ENCODE measurements around the gene CD276.

Gene CD276

DNA sequence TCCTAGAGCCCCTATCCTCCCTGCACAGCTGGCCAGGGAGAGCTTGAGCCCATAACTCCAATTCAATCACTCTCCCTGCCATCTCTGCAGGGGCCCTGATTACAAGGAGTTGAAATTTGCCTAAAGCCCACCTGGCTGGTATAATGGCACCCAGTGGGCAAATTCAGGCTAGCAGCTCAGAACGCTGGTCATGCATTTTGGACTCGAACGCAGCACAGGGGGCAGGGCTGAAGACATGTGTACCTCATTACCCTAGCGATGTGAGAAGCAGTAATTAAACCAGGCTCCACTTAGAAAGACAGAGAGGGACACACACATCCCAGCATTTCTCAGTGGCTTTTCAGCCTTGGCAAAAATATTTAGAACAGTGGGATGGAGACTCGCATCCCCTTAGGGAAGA lies 65.8 kb downstream of the CD276 start:
- DNase-seq: no peak

DNA sequence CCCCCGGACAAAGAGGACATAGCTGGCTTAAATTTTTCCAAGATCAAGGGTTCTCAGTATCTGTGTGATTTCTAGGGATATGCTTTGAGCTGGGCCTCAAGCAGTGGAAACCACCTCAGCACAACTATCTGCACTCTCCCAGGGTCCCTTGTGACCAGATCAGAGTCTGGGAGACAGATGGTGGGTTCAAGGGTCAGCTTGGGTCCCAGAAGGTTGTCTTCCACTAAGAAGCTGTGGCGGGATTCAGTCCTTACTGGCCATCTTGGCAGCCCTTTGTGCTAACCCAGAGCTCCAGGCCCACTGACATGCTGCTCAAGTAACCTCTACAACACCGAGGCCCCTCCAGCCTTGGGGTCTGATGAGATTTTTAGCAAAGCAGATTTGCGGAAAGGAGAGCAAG lies 66.3 kb downstream of the CD276 start:
- no peak for DNase-seq

DNA sequence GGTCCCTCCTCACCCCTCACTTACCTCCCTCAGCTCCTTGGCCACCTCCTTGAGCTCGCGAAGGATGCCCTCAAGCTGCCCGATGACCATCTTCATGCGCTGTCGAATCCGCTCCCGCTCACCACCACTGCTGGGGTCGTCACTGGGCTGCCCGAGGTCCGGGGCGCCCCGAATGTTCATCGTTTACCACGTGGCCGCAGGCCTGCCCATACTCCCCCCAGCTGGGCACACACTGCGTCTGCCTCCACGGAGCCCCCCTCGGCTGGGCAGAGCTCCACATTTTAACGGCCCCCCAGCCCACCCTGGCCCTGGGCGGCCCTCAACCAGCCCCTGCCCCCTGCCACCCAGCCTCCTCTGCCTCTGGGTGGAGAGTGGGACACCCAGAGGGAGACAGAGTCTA lies 66.8 kb downstream of the CD276 start:
- no peak for DNase-seq

DNA sequence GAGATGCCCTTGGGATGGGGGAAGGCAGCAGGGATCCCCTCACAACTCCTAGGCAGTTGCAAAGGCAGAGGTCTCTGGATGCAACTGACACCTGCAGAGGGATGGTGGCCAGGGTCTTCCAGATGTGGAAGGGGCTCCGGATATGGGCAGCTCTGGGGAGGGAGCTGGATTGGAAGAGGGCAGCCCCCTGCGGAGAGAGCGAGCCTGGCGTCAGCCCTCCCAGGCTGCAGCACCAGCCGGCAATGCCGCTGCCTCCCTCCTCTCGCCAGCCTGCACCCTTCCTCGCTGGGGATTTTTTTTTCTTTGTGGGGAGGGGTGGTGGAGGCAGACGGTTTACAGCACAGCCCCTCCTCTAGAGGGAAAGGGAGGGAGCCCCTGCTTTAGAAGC lies 67.3 kb downstream of the CD276 start:
- DNase-seq: no peak

GRCh38 chr15:73751899-73752805 lies 68.0 kb downstream of the CD276 start:
- no peak for DNase-seq

DNA sequence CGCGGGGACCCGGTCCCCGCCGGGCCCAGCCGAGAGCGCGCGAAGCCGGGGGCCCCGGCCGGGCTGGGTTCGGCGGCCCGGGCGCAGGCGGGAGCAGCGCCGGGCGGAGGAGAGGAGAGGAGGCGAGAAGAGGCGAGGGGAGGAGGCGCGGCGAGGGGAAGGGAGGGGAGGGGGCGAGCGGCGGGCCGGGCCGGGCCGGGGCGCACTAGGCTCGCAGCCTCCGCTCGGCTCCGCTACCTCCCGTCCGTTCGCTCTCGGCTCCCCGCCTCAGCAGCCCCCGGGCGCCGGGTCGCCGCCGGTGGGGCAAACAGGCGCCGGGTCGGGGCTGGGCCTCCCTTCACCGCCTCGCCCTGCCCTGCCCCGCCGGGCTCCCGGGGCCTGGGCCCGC lies 68.6 kb downstream of the CD276 start:
- DNase-seq: no peak

DNA sequence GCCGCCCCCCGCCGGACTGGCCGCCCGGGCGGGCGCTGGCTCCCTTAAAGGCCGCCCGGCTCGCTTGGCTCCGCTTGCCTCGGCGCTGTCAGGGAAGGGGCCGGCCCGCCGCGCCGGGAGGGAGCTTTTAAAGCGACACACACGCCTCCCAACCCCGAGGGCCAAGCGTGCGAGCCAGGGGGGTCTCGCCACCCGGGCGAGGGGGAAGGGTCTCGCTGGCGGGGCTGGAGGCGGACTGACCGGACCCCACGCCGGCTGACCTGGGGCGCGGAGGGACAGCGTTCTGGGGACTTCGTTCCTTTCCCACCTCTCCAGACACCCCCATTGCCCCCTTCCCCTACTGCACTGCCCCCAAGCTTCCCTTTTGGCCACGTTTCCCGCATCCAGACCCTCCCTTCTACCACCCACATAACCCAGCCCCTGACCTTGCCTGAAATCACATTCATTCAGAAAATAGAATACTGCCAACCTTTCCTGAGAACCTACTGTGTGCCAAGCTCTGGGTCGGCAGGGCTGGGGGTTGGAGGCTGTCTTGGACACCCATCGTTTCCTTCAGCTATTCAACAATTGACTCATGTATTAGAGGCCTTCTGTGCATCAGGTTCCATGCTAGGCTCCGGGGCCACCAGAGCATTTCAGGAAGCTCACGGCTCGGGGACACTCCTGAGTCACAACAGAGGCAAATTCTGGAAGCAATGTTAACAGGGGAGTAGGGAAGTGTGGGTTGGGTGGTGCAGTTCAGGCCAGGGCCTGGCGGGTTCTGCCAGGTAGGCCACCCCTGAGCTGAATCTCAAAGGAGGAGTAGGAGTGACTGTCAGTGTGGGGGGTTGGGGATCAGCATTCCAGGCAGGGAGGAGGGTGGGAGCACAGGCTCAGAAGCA lies 69.3 kb downstream of the CD276 start, which contains the start of gene INSYN1:
Gene INSYN1 (minus strand): TSS at position 102 of the 881 bp plus-strand sequence. CDS start 2,221 bp downstream, outside the sequence.
- DNase-seq: no peak

GRCh38 chr15:73754461-73754860 lies 70.3 kb downstream of the CD276 start:
- no peak for DNase-seq

GRCh38 chr15:73755481-73755880 lies 71.3 kb downstream of the CD276 start:
- no peak for DNase-seq

GRCh38 chr15:73755946-73756345 lies 71.8 kb downstream of the CD276 start:
- DNase-seq: no peak

DNA sequence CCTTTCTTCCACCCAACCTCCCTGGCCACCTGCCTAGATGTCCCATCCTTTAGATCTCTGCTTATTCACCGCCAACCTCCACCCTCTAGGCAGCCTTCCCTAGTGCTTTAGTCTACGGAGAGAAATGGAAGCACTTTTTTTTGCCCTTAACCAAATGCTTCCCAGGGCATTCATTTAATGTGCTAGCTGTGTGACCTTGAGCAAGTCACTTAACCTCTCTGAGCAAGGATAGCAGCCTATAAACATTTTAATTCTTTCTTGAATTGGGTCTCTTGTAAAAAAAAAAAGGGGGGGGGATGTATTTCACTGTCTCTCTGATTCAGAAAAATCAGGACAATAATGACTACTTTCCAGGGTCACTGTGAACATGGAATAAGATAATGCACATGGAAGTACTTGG lies 72.2 kb downstream of the CD276 start:
- no peak for DNase-seq

DNA sequence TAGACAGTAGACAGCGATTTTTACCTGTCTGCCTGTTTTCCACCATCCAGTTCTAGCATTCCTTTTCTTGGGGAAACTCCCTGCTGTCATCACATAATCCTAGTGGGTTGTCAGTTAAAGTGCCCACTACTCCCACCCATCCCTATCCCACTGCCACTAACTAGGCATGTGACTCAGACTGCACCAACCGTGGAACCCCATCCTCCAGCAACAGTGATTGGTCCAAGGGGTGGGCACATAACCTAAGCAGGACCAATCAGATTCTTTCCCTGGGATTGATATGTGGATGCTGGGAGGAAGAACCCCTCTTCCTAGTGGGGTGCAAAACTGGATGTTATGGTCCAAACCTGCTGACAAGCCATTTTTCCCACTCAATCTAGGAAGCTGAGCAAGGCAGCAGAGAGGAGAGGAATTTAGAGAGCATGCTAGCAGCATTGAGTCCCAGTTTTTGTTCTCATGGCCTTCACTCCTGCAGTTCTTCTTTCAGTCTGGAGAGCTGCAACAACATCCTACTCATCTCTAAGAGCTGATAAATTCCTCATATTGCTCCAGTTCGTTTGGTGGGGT lies 72.8 kb downstream of the CD276 start:
- DNase-seq: no peak

DNA sequence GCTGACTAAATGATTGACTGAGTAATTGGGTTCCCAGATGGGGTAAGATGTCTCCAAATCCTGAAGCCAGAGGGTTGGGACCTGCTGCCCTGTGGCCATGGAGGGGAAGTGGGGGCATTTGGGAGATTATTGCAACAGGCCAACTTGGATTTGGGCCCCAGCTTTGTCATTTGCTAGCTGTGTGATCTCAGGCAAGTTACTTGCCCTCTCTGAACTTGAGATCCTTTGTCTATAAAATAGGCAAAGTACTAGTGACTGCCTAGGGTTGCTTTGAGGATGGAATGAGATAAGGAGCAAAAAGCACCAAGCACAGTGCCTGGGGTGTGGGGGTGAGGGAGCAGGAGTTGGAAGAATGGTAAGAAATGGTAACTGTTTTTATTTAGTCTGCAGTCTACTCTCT lies 73.4 kb downstream of the CD276 start:
- no peak for DNase-seq

DNA sequence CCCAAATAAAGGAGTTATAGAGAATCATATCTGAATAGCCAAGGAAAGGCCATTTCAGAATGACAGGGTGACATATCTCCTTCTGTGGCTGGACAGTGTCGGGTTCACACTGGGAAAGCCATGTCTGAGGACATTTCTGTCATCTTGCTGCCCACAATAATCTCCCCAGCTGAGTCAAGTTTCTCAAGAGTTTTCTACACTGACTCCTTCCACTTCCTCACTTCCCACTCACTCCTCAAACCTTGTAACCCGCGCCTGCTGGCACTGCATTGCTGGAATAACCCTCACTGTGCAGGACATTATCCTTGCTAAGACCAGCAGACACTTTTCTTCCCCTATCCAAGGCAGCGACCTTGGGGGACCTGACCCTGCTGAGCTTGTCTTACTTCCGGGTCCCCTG lies 74.3 kb downstream of the CD276 start:
- no peak for DNase-seq

- DNase-seq: no peak
These were observed 76.4 kb downstream of the CD276 start for GRCh38 chr15:73760330-73761329.

- DNase-seq: no peak
These were observed 79.7 kb downstream of the CD276 start for GRCh38 chr15:73763931-73764330.

All from central memory CD4-positive, alpha-beta T cell (primary cell).